Activated CD4-positive, alpha-beta T cell treated with anti-CD3 and anti-CD28 coated beads, Interleukin-2, amount 50 U/mL, for 48 hours (primary cell): Measurements from ENCODE around the gene GIPC3.

Experiments used
- DNase-seq, 2 experiments: peaks; one replicate each; pipeline ENCODE4 v3.0.0-alpha.2; 2020

GIPC3 gene

GRCh38 chr19:3638208-3639193, 53.2 kb downstream of the GIPC3 start:
- DNase-seq, result no peak

- DNase-seq, result no peak
Measured at GRCh38 chr19:3639479-3639878, 54.2 kb downstream of the GIPC3 start.

- DNase-seq, result no peak
Measured at GRCh38 chr19:3641515-3642269, 56.4 kb downstream of the GIPC3 start.

GRCh38 chr19:3642296-3642695, 57.0 kb downstream of the GIPC3 start:
- no peak for DNase-seq
